ENCODE data around the gene NIN. TPM values are rescaled to one million over a fixed set of nuclear protein-coding genes. Genes with fewer than 3 reads are reported as not detected.

NIN gene
- total RNA-seq, 1 donor from 2014 or later: 46.9 TPM

DNA sequence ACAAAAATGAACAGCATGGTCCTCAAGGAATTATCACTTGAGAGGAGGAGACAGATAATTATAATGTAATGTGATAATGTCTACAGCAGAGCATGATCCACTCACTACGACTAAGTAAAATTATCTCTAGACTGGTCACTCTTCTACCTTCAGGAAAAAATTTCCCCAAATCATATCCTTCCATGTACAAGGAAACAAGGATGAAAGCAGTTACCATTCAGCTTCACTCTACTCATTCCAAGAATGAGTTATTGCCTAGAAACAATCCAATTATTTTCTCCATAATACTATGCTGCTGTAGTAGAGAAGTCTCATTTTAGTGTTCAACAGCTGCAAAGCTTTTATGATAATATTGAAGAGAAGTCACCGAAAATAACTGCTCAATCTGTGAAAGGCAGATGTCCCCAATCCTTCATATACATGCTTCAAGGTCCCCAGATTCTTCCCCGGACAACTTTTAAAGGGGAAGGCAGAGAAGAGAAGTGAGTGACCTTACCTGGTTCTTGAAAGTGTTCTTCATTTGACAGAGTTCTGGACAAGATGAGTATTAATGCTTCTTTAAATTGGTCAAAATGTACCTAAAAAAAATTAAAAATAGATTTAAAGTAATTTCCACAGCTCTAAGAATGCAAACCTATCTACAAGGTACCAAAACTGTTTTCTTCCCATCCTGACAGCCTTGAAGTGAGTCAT is 24.6 kb downstream of the NIN start:
- peaks cover 39% of the 10 kb centered on the region for H3K4me1 Mint-ChIP-seq (ENCODE audit: low read depth)
- H3K27me3 Mint-ChIP-seq (ENCODE audit: low read depth): no peaks in the 10 kb centered on the region
- TF ChIP-seq, protein P1, sequence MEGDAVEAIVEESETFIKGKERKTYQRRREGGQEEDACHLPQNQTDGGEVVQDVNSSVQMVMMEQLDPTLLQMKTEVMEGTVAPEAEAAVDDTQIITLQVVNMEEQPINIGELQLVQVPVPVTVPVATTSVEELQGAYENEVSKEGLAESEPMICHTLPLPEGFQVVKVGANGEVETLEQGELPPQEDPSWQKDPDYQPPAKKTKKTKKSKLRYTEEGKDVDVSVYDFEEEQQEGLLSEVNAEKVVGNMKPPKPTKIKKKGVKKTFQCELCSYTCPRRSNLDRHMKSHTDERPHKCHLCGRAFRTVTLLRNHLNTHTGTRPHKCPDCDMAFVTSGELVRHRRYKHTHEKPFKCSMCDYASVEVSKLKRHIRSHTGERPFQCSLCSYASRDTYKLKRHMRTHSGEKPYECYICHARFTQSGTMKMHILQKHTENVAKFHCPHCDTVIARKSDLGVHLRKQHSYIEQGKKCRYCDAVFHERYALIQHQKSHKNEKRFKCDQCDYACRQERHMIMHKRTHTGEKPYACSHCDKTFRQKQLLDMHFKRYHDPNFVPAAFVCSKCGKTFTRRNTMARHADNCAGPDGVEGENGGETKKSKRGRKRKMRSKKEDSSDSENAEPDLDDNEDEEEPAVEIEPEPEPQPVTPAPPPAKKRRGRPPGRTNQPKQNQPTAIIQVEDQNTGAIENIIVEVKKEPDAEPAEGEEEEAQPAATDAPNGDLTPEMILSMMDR (IDR thresholded peaks at IDR 0.05): no peak
- H3K36me3 Mint-ChIP-seq (ENCODE audit: low read depth): peaks cover 4% of the 10 kb centered on the region
- DNase-seq (ENCODE audit: low spot score): no peak
- no peak overlapping the region for H3K27ac Mint-ChIP-seq (ENCODE audit: unreplicated experiment)
- H3K9me3 Mint-ChIP-seq (ENCODE audit: low read depth): no peaks in the 10 kb centered on the region
- no peak overlapping the region for H3K4me3 Mint-ChIP-seq (ENCODE audit: unreplicated experiment)

DNA sequence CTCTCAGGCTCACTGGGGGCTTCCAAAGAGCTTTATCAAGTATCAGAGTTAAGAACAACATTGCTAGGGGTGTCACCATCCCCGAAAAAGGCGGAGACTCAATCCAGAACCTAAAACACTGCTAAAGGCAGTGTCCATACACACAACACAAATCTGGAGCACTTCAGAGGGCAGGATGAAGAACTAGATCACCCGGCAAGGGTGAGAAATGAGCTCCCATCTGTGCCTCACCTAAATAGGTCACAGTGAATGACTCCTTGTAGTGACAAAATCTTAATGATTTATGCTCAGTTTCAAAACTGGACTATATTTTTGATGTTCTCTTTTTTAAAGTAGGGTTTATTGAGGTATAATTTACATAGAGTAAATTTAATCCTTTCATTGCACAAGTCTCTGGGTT is 25.6 kb downstream of the NIN start:
- TF ChIP-seq, protein P1 (IDR thresholded peaks at IDR 0.05): no peak

DNA sequence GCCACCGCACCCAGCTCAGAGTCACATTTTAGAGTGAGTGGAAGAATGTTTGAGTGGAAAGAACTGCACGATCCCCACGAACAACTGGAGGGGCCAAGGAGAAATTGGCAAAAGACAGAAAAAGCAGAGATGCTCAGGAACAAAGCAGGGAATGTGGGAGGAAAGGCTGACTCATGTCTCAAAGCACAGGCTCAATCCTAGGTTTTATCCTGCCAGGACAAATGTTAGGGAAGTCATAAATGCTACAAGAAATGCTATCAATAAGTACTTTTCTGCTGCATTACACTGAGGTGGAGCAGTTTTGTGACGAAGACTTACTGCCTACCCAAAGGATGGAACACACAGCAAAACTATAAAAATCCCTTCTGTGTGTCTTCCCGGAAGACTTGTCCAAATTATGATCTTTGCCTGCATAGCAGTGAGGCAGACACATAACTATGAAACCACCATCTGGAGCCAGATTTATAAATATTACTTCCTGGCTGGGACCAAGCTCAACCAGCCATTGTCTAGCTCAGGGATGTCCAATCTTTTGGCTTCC is 26.7 kb downstream of the NIN start:
- no peaks in the 10 kb centered on the region for H3K27me3 Mint-ChIP-seq (ENCODE audit: low read depth)
- H3K4me1 Mint-ChIP-seq (ENCODE audit: low read depth): peaks cover 44% of the 10 kb centered on the region

More for the DNA sequence above, 25.6 kb downstream of the NIN start:
- DNase-seq (ENCODE audit: low spot score): no peak
- H3K27ac Mint-ChIP-seq (ENCODE audit: unreplicated experiment): no peak overlapping the region
- H3K27me3 Mint-ChIP-seq (ENCODE audit: low read depth): no peaks in the 10 kb centered on the region
- H3K9me3 Mint-ChIP-seq (ENCODE audit: low read depth): no peaks in the 10 kb centered on the region
- peaks cover 4% of the 10 kb centered on the region for H3K36me3 Mint-ChIP-seq (ENCODE audit: low read depth)
- no peak overlapping the region for H3K4me3 Mint-ChIP-seq (ENCODE audit: unreplicated experiment)
- peaks cover 39% of the 10 kb centered on the region for H3K4me1 Mint-ChIP-seq (ENCODE audit: low read depth)

DNA sequence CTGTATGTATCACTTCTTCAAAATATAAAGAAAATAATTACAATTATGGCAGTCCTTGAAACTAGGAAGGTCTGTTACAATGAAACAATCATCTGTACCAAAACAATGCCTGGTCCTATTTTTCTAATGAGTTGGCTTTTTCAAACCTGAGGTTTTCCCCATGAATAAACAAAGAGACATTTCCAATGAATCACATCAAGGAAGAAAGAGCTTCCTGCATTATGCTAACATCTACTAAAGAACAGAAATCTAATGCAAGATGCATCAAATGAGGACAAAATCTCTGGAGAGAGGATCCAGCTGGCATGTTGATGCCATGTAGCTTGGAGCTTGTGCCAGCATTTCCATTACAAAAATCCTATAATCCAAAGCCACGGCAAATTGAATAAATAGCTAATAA is 29.3 kb downstream of the NIN start:
- no peak for DNase-seq (ENCODE audit: low spot score)
- Mint-ChIP-seq H3K4me3 (ENCODE audit: unreplicated experiment) (no peak overlapping the region), H3K4me1 (ENCODE audit: low read depth) (peaks cover 58% of the 10 kb centered on the region), H3K36me3 (ENCODE audit: low read depth) (peaks cover 7% of the 10 kb centered on the region), H3K27me3 (ENCODE audit: low read depth) (no peaks in the 10 kb centered on the region), H3K9me3 (ENCODE audit: low read depth) (no peaks in the 10 kb centered on the region), H3K27ac (ENCODE audit: unreplicated experiment) (no peak overlapping the region)
- TF ChIP-seq, protein P1 (IDR thresholded peaks at IDR 0.05): no peak

More for the DNA sequence above, 26.7 kb downstream of the NIN start:
- TF ChIP-seq, protein P1 (IDR thresholded peaks at IDR 0.05): no peak
- Mint-ChIP-seq H3K27ac (ENCODE audit: unreplicated experiment) (peak overlapping the region; percentile 89), H3K9me3 (ENCODE audit: low read depth) (no peaks in the 10 kb centered on the region), H3K4me3 (ENCODE audit: unreplicated experiment) (peak overlapping the region; percentile 33), H3K36me3 (ENCODE audit: low read depth) (peaks cover 4% of the 10 kb centered on the region)
- DNase-seq (ENCODE audit: low spot score): no peak

DNA sequence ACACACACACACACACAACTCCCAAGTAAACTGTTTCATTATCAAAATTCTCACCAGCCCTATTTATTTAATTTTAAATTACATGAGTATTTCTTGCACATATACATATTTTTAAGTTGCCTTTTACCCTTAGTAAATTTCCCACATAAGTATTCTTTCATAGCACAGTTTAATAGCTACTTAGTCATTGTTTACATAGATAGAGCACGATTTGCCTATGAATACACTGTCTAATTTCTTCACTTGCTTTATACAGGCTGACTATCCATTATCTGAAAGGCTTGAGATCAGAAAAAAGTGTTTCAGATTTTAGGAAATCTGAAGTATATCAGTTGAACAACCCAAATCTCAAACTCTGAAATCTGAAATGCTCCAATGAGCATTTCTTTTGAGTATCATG is 30.9 kb downstream of the NIN start:
- Mint-ChIP-seq H3K4me1 (ENCODE audit: low read depth) (peaks cover 62% of the 10 kb centered on the region), H3K27me3 (ENCODE audit: low read depth) (no peaks in the 10 kb centered on the region)
- DNase-seq (ENCODE audit: low spot score): no peak

More for the DNA sequence above, 30.9 kb downstream of the NIN start:
- no peaks in the 10 kb centered on the region for H3K9me3 Mint-ChIP-seq (ENCODE audit: low read depth)
- TF ChIP-seq, protein P1 (IDR thresholded peaks at IDR 0.05): no peak
- no peak overlapping the region for H3K4me3 Mint-ChIP-seq (ENCODE audit: unreplicated experiment)
- peaks cover 3% of the 10 kb centered on the region for H3K36me3 Mint-ChIP-seq (ENCODE audit: low read depth)
- H3K27ac Mint-ChIP-seq (ENCODE audit: unreplicated experiment): no peak overlapping the region
